Mesendoderm (in vitro differentiated cells): ENCODE data around the gene KRTAP13-3.
A peak's percentile ranks its signal among the peaks of the same experiment; 100 is the strongest.

Source experiments
- DNase-seq: peaks from one replicate; pipeline ENCODE4 v3.0.0; 2013
- H2AK5ac ChIP-seq: 2 replicates; pipeline ENCODE4 v1.6.1; 2013; ENCODE audit warnings: low read length, inconsistent platforms
- H2BK120ac ChIP-seq: 2 replicates; pipeline ENCODE4 v1.6.1; 2013; ENCODE audit warnings: low read depth, mild to moderate bottlenecking, low read length, moderate library complexity, mixed read lengths
- H2BK15ac ChIP-seq: replicated peaks from 2 replicates; pipeline ENCODE4 v1.6.1; 2013; ENCODE audit warnings: low read depth, mild to moderate bottlenecking, moderate library complexity
- H2BK5ac ChIP-seq: 2 replicates; pipeline ENCODE4 v1.6.1; 2013; ENCODE audit warnings: low read length, inconsistent platforms
- H3K18ac ChIP-seq: 2 replicates; pipeline ENCODE4 v1.6.1; 2013; ENCODE audit warnings: mild to moderate bottlenecking, low read length, mixed read lengths
- H3K23ac ChIP-seq: one replicate; pipeline ENCODE4 v1.6.1; 2013; ENCODE audit warnings: low read length
- H3K27ac ChIP-seq: 2 replicates; pipeline ENCODE4 v1.5.1; 2013; ENCODE audit warnings: low read depth, mild to moderate bottlenecking, inconsistent platforms, low read length, moderate library complexity
- H3K27me3 ChIP-seq: 2 replicates; pipeline ENCODE4 v1.6.1; 2013; ENCODE audit warnings: low read length, control low read depth, mild to moderate bottlenecking, inconsistent platforms; ENCODE audit not compliant: insufficient read depth, poor library complexity
- H3K36me3 ChIP-seq: 2 replicates; pipeline ENCODE4 v1.6.1; 2013; ENCODE audit warnings: low read length, inconsistent platforms; ENCODE audit not compliant: control insufficient read depth, insufficient read depth
- H3K4ac ChIP-seq: one replicate; pipeline ENCODE4 v1.6.1; 2013; ENCODE audit warnings: low read depth, mild to moderate bottlenecking, low read length, moderate library complexity
- H3K4me1 ChIP-seq: 2 replicates; pipeline ENCODE4 v1.6.1; 2013; ENCODE audit warnings: low read depth, low read length, inconsistent platforms; ENCODE audit not compliant: control insufficient read depth
- H3K4me2 ChIP-seq: 2 replicates; pipeline ENCODE4 v1.6.1; 2013; ENCODE audit warnings: low read length
- H3K4me3 ChIP-seq: 2 replicates; pipeline ENCODE4 v1.5.1; 2013; ENCODE audit warnings: mild to moderate bottlenecking, low read length
- H3K56ac ChIP-seq: one replicate; pipeline ENCODE4 v1.6.1; 2013; ENCODE audit warnings: low read length
- H3K79me1 ChIP-seq: 2 replicates; pipeline ENCODE4 v1.6.1; 2013; ENCODE audit warnings: low read length, inconsistent platforms
- H3K79me2 ChIP-seq: 2 replicates; pipeline ENCODE4 v1.6.1; 2013; ENCODE audit warnings: mild to moderate bottlenecking, low read length; ENCODE audit not compliant: control insufficient read depth, insufficient read depth
- H3K9ac ChIP-seq: 2 replicates; pipeline ENCODE4 v1.6.1; 2013; ENCODE audit warnings: low read length, inconsistent platforms
- H4K5ac ChIP-seq: one replicate; pipeline ENCODE4 v1.6.1; 2013; ENCODE audit warnings: low read length
- H4K8ac ChIP-seq: one replicate; pipeline ENCODE4 v1.6.1; 2013; ENCODE audit warnings: low read depth, mild to moderate bottlenecking, control low read depth, low read length, moderate library complexity
- WGBS: extraction: QIAGEN DNeasy Blood & Tissue Kit; methylation state at CpG from one replicate; pipeline ENCODE4 v1.1.7; 2013; ENCODE audit warnings: low lambda C conversion rate, missing lambda C conversion rate; ENCODE audit not compliant: insufficient coverage; ENCODE audit errors: extremely low coverage; 5-methylcytosine and 5-hydroxymethylcytosine counted together

KRTAP13-3 gene

GRCh38 chr21:30426731-30427130, 1.0 kb upstream of the KRTAP13-3 start:
- Histone ChIP-seq H3K9ac (no peak overlapping the region), H3K27me3 (no peaks in the 10 kb centered on the region), H3K79me2 (no peaks in the 10 kb centered on the region), H3K27ac (no peak overlapping the region), H2BK15ac (no peak overlapping the region), H3K18ac (no peak overlapping the region), H3K36me3 (no peaks in the 10 kb centered on the region), H3K4me3 (no peak overlapping the region), H3K4me1 (no peaks in the 10 kb centered on the region), H2BK120ac (no peak overlapping the region), H3K79me1 (no peaks in the 10 kb centered on the region), H3K23ac (no peak overlapping the region), H3K56ac (no peak overlapping the region), H4K8ac (no peak overlapping the region), H2BK5ac (no peak overlapping the region), H4K5ac (peak overlapping the region; percentile 40), H3K4me2 (no peak overlapping the region), H2AK5ac (no peak overlapping the region), H3K4ac (no peak overlapping the region)
- WGBS = no CpG with 5 or more reads among the region's 3 CpGs
- peak; percentile 88 for DNase-seq

GRCh38 chr21:30415993-30416392, 9.7 kb downstream of the KRTAP13-3 start:
- no peak overlapping the region for H3K9ac ChIP-seq
- WGBS = no CpG with 5 or more reads among the region's 5 CpGs
- H4K8ac ChIP-seq = no peak overlapping the region

GRCh38 chr21:30408782-30409494, 16.8 kb downstream of the KRTAP13-3 start:
- Histone ChIP-seq H3K23ac (no peak overlapping the region), H3K27me3 (no peaks in the 10 kb centered on the region), H2BK15ac (no peak overlapping the region), H3K4me2 (peak overlapping the region; percentile 20), H2AK5ac (no peak overlapping the region), H4K5ac (peak overlapping the region; percentile 81), H3K56ac (peak overlapping the region; percentile 34), H3K27ac (no peak overlapping the region), H3K4me3 (no peak overlapping the region), H3K79me1 (no peaks in the 10 kb centered on the region), H3K18ac (no peak overlapping the region), H3K9ac (no peak overlapping the region), H3K79me2 (no peaks in the 10 kb centered on the region), H2BK120ac (no peak overlapping the region), H3K4me1 (no peaks in the 10 kb centered on the region), H3K4ac (no peak overlapping the region), H2BK5ac (no peak overlapping the region), H3K36me3 (no peaks in the 10 kb centered on the region), H4K8ac (no peak overlapping the region)
- WGBS = no CpG with 5 or more reads among the region's 14 CpGs
- peak; percentile 99 for DNase-seq

More at GRCh38 chr21:30415993-30416392, 9.7 kb downstream of the KRTAP13-3 start:
- Histone ChIP-seq H3K36me3 (no peaks in the 10 kb centered on the region), H3K23ac (no peak overlapping the region), H2BK120ac (no peak overlapping the region), H4K5ac (no peak overlapping the region), H3K27me3 (no peaks in the 10 kb centered on the region), H3K56ac (no peak overlapping the region), H3K4me1 (no peaks in the 10 kb centered on the region), H3K4me2 (no peak overlapping the region), H3K4ac (no peak overlapping the region), H3K4me3 (no peak overlapping the region), H3K79me2 (no peaks in the 10 kb centered on the region), H2BK5ac (no peak overlapping the region), H2BK15ac (no peak overlapping the region), H3K27ac (no peak overlapping the region), H2AK5ac (no peak overlapping the region), H3K18ac (no peak overlapping the region), H3K79me1 (no peaks in the 10 kb centered on the region)
- DNase-seq = no peak

GRCh38 chr21:30395731-30396130, 30.0 kb downstream of the KRTAP13-3 start, which contains the start of gene KRTAP13-1:
Gene KRTAP13-1, plus strand, starts transcription at chr21:30396031. Its CDS starts 56 bp downstream, at chr21:30396087.
- Histone ChIP-seq H3K56ac (no peak within 1 kb of the TSS), H3K4me3 (no peak within 1 kb of the TSS), H3K4ac (no peak within 1 kb of the TSS), H3K79me1 (no peaks in the 10 kb centered on the region), H3K36me3 (no peaks in the 10 kb centered on the region), H4K8ac (no peak within 1 kb of the TSS), H3K27me3 (no peaks in the 10 kb centered on the region), H3K9ac (no peak within 1 kb of the TSS), H3K27ac (no peak within 1 kb of the TSS), H3K4me2 (no peak within 1 kb of the TSS), H2AK5ac (no peak within 1 kb of the TSS), H3K23ac (no peak within 1 kb of the TSS), H2BK120ac (no peak within 1 kb of the TSS), H4K5ac (no peak within 1 kb of the TSS), H3K79me2 (no peaks in the 10 kb centered on the region), H3K4me1 (no peaks in the 10 kb centered on the region), H2BK5ac (no peak within 1 kb of the TSS), H2BK15ac (no peak within 1 kb of the TSS), H3K18ac (no peak within 1 kb of the TSS)
- no CpG with 5 or more reads among the region's 4 CpGs for whole genome bisulfite sequencing
- DNase-seq = no peak

GRCh38 chr21:30391492-30392025, 34.2 kb downstream of the KRTAP13-3 start:
- Histone ChIP-seq H3K27ac (no peak overlapping the region), H3K4me2 (no peak overlapping the region), H2BK15ac (no peak overlapping the region), H4K5ac (no peak overlapping the region), H2BK5ac (no peak overlapping the region), H2BK120ac (no peak overlapping the region), H3K79me1 (no peaks in the 10 kb centered on the region), H3K18ac (no peak overlapping the region), H3K23ac (no peak overlapping the region), H3K4ac (no peak overlapping the region), H3K4me1 (no peaks in the 10 kb centered on the region), H3K4me3 (no peak overlapping the region), H3K36me3 (no peaks in the 10 kb centered on the region), H3K79me2 (no peaks in the 10 kb centered on the region), H3K9ac (no peak overlapping the region), H4K8ac (no peak overlapping the region), H3K27me3 (no peaks in the 10 kb centered on the region), H3K56ac (no peak overlapping the region), H2AK5ac (no peak overlapping the region)
- no peak for DNase-seq
- no CpG with 5 or more reads among the region's 2 CpGs for WGBS
